ENCODE data around the gene ARHGEF12.

- TF ChIP-seq CTCF (IDR thresholded peaks at IDR 0.05) (no peak), POLR2A (IDR thresholded peaks at IDR 0.05) (no peak), POLR2AphosphoS5 (IDR thresholded peaks at IDR 0.05) (no peak), EP300 (IDR thresholded peaks at IDR 0.05) (no peak)
Observed at GRCh38 chr11:120307476-120307875, 28.7 kb upstream of the ARHGEF12 start.

Data from sigmoid colon (tissue), 4 donors.